GM19324 (cell line): ENCODE data around the gene WT1.

Source experiments
- ATAC-seq: cut with Tn5 transposase; IDR thresholded peaks from one replicate; pipeline ENCODE4 v1.9.1; 2021; ENCODE audit warnings: mild to moderate bottlenecking, moderate library complexity; ENCODE audit not compliant: unreplicated experiment, low FRiP score

Gene WT1

GRCh38 chr11:32438866-32439489 is 3.6 kb upstream of the WT1 start:
- no peak for ATAC-seq

GRCh38 chr11:32438346-32438865 is 3.1 kb upstream of the WT1 start:
- no peak for ATAC-seq

- ATAC-seq, result no peak
Measured at GRCh38 chr11:32437495-32438345, 2.4 kb upstream of the WT1 start.

DNA sequence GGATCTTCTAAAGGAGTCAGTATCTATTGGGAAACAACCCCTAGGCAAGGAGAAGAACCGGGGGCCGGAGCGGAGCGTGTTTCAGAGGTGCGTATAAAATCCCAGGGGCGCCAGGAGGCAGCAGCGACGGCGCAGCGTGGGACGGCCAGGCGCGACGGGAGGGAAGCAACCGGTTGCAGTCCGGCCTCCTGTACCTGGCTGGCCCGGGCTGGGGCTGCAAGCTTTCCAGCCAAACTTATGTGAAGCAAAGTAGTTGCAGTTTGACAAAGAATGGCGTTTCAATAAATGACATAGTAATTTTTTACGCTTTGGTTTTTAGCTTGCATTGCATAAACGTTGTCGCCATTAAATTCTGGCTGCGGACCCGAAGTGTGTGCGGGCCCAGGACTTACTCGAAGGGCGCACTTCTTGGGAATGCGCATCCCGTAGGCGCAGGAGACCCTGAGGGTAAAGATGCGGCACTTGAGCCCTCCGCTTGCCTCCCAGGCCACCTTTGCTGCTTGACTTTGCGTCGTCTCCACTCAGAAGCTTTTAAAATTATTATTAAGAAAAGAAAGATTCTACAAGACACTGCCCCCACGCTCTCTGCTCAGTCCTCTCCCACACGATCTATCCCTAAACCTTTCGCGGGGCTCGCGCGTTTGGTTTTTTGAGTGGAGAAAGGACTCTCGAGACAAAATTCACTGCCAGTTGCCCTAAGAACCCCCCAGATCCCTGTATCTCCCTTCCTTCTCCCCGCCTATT is 1.6 kb upstream of the WT1 start:
- ATAC-seq, result no peak

DNA sequence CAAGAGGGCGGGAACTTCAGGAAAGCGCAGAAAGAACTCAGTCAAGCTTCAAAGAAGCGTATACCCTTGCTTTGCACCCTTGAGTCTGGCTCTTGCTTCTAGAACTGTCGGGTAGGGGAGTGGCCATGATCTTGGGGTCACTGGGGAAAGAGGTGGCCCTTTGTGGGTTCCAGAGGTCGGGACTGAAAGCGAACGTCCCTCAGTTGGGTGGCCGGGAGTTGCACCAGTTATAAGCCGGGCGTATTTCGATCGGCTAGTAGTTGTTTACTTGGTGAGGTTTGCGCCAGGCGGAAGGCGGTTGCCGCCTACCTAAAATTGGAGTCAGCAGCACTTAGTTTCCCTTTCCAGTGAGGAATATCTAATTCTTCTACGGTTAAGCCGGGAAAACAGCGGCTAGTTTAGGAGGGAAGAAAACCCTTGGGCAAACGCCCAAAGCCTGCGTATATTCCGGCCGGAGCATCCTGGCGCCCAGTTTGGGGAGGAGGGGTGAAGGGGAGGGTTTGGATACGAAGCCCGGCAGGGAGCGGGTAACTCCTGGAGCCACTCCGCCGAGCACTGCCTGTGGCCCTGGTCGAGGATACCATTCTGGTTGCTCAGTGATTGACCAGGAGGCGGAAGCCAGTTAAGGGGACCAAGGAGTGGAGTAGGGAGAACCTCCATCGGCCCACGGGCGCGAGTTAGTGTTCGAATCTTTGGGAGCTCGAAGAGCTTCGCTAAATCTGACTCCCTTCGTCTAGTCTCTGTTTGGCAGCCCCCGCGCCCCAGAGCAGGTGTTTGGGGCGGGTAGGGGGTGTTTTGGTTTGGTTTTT is 807 bp upstream of the WT1 start:
- no peak for ATAC-seq

- ATAC-seq, result no peak
Measured at GRCh38 chr11:32435152-32435480, 223 bp downstream of the WT1 start.

- no peak for ATAC-seq
Measured at GRCh38 chr11:32434356-32435151, 785 bp downstream of the WT1 start.

- ATAC-seq, result no peak
Measured at GRCh38 chr11:32433914-32434355, 1.4 kb downstream of the WT1 start.

DNA sequence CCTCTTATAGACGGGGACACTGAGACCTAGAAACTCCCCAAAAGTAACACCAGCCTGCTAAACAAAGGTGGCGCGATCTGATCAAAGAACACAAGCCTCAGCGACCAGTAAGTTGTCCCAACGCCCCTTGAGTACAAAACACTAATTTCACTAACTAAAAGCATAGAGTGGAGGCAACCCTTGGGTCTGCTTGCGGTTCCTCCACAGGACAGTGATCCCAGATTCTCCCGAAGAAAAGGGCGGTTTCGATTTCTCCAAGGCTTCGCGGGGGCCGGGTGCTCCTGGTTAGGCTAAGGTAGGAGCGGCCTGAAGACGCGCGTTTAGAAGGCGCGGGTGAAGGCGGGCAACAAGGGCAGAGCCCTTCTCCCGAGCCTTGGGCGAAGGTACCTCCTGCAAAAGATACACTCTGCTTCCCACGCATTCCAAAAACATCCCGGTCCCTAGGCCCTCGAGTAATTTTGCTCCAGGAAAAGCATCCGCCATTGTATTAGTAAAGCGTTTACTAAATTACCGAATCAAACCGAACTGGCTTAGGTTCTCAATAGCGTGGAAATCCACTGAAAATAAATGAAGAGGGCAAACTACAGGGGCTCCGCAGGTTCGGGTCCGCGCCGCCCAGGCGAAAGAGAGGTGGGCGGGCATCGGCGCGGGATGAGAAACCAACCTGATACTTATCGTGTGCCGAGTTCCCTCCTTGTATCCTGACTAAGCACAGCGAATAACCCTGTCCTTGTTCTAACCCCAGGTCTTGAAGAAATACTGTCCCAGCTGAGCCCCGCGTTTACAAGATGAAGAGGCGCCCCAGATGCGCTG is 2.0 kb downstream of the WT1 start:
- ATAC-seq, result no peak

GRCh38 chr11:32432565-32432964 is 2.8 kb downstream of the WT1 start:
- ATAC-seq, result no peak

- ATAC-seq, result no peak
Measured at GRCh38 chr11:32430568-32431381, 4.6 kb downstream of the WT1 start.

DNA sequence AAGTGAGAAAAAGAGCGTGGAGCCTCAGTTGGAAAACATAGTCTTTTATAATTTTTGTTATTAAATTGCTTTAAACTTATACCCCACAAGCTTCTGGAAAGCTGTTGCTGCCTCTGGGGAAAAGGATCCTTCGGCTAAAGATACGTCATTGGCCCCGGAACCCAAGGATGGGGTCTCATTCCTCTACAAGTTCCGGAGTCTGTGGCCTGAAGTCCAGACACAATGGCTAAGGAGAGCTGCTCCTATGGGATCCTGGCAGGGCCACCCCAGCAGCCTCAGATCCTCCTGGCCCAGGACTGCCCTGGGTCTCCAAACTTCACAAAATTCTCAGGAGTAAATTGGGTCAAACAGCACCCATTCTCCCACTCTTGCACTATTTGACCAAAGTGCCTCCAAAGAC is 5.9 kb downstream of the WT1 start:
- no peak for ATAC-seq

DNA sequence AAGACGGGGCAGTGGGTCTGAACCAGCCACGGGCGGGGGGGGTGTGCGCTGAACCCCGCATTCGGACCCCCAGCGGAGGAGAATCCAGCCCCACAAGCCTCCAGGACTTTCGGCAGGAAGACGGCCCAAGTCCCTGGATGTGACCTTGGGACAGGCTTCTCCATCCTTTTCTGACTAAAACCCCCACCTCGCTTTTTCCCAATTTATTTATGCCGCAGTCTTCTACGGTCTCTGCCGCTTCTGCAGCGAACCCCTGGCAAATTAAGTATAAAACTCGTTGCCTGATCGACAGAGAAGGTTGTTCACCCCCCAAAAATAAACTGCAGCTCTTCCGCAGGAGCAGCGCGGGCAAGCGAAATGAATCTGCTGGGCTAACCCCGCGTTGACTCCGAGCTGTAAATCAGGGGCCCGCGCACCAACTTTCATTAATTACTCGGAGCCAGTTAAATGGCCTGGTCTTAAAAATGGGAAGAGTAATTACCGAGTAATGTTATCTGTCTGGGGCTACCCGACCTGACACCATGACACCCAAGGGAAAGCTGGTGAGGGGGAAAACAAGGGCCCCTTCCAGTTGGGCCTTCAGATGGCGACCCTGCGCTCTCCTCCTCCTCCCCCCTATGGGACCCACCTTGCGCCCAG is 6.6 kb downstream of the WT1 start:
- ATAC-seq, result no peak

- no peak for ATAC-seq
Measured at GRCh38 chr11:32427935-32428664, 7.2 kb downstream of the WT1 start.

DNA sequence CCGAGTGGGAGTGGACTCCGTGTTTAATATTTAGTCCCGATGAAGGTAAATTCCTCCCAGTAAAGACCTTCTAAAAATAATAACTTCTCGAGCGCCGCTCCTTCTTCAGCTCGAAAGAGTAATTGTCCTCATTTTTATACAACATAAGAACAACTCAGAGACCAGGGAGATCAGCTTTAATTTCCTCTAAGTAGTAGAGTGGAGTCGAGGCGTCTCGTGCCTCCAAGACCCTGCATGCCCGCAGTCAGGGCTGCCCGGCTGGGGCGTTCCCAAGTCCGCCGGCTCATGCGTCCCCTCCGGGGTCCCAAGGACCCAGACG is 7.8 kb downstream of the WT1 start:
- ATAC-seq, result no peak

GRCh38 chr11:32426819-32427615 is 8.3 kb downstream of the WT1 start:
- no peak for ATAC-seq
